HEK293T (cell line): Measurements from ENCODE around the gene WDR93.

Source experiments
- ARNT ChIP-seq: fragments of 450-650 bp; IDR thresholded peaks from 2 replicates; pipeline ENCODE4 v1.6.1; 2017; ENCODE audit warnings: mild to moderate bottlenecking
- BHLHE40 ChIP-seq: fragments of 450-650 bp; IDR thresholded peaks from 2 replicates; pipeline ENCODE4 v1.6.1; 2016; ENCODE audit warnings: mild to moderate bottlenecking, moderate library complexity, borderline replicate concordance
- CTBP1 ChIP-seq: fragments of 450-650 bp; IDR thresholded peaks from 2 replicates; pipeline ENCODE4 v1.6.1; 2016; ENCODE audit warnings: borderline replicate concordance
- ELF4 ChIP-seq: fragments of 450-650 bp; IDR thresholded peaks from 2 replicates; pipeline ENCODE4 v1.6.1; 2017; ENCODE audit warnings: antibody characterized with exemption
- FOXA1 ChIP-seq: fragments of 450-650 bp; IDR thresholded peaks from 2 replicates; pipeline ENCODE4 v1.6.1; 2016; ENCODE audit warnings: mild to moderate bottlenecking
- FOXK2 ChIP-seq: fragments of 450-650 bp; IDR thresholded peaks from 2 replicates; pipeline ENCODE4 v1.6.1; 2016; ENCODE audit warnings: mild to moderate bottlenecking
- FOXM1 ChIP-seq: fragments of 450-650 bp; IDR thresholded peaks from 2 replicates; pipeline ENCODE4 v1.6.1; 2017; ENCODE audit warnings: mild to moderate bottlenecking, borderline replicate concordance
- HDGF ChIP-seq: fragments of 450-650 bp; IDR thresholded peaks from 2 replicates; pipeline ENCODE4 v1.6.1; 2017; ENCODE audit warnings: antibody characterized with exemption, borderline replicate concordance
- NFRKB ChIP-seq: fragments of 450-650 bp; IDR thresholded peaks from 2 replicates; pipeline ENCODE4 v1.6.1; 2016; ENCODE audit warnings: mild to moderate bottlenecking, moderate library complexity
- SP1 ChIP-seq: fragments of 450-650 bp; IDR thresholded peaks from 2 replicates; pipeline ENCODE4 v1.6.1; 2017
- TARDBP ChIP-seq: fragments of 450-650 bp; IDR thresholded peaks from 2 replicates; pipeline ENCODE4 v1.6.1; 2016
- ZNF384 ChIP-seq: fragments of 450-650 bp; IDR thresholded peaks from 2 replicates; pipeline ENCODE4 v1.6.1; 2016

- TF ChIP-seq ARNT = no peak
- TF ChIP-seq CTBP1 = no peak
- no peak for TF ChIP-seq SP1
- TF ChIP-seq ZNF384 = no peak
- TF ChIP-seq FOXM1 = no peak
- TF ChIP-seq BHLHE40 = no peak
- no peak for TF ChIP-seq FOXA1
- TF ChIP-seq NFRKB = no peak
- no peak for TF ChIP-seq TARDBP
- TF ChIP-seq HDGF = no peak
- TF ChIP-seq ELF4 = no peak
- no peak for TF ChIP-seq FOXK2
Measured at GRCh38 chr15:89743594-89743993, 53.0 kb downstream of the WDR93 start.
